Kidney (tissue), 14 donors: ENCODE results near the gene JAKMIP3. TPM values are rescaled to one million over a fixed set of nuclear protein-coding genes. Genes with fewer than 3 reads are reported as not detected.

Experiments used
- DNase-seq, 5 donors: peaks; one replicate each; pipeline ENCODE4 v3.0.0-alpha.2; 2013 to 2020
- FAIRE-seq: peaks from 2 replicates; lab custom pipeline; 2012; peaks lifted over from hg19 to GRCh38; lab: Jason Lieb, UNC
- H3K27ac ChIP-seq, 2 donors: one replicate each; pipeline ENCODE4 v1.7.0; 2013; ENCODE audit warnings: low read depth in 2 of 2, low read length in 2 of 2, inconsistent platforms in 1 of 2
- H3K27me3 ChIP-seq: one replicate; pipeline ENCODE4 v1.7.1; 2013; ENCODE audit warnings: low read length, inconsistent platforms; ENCODE audit not compliant: control insufficient read depth, insufficient read depth
- H3K36me3 ChIP-seq, 3 donors: one replicate each; pipeline versions ENCODE4 v1.7.0 to v1.7.1; 2013; ENCODE audit warnings: low read length in 3 of 3, control low read depth in 1 of 3, inconsistent platforms in 1 of 3; ENCODE audit not compliant: insufficient read depth in 3 of 3, control insufficient read depth in 2 of 3
- H3K4me1 ChIP-seq, 3 donors: one replicate each; pipeline versions ENCODE4 v1.7.0 to v1.7.1; 2013; ENCODE audit warnings: low read length in 3 of 3, inconsistent platforms in 1 of 3, low read depth in 1 of 3; ENCODE audit not compliant: control insufficient read depth in 2 of 3, insufficient read depth in 2 of 3
- H3K4me3 ChIP-seq, 3 donors: one replicate each; pipeline versions ENCODE4 v1.7.0 to v1.8.1; 2013; ENCODE audit warnings: low read length in 3 of 3, control low read depth in 1 of 3, inconsistent platforms in 1 of 3
- H3K9ac ChIP-seq, 3 donors: one replicate each; pipeline versions ENCODE4 v1.7.0 to v1.7.1; 2013; ENCODE audit warnings: low read length in 3 of 3, control low read depth in 1 of 3, inconsistent platforms in 1 of 3
- H3K9me3 ChIP-seq, 3 donors: one replicate each; pipeline versions ENCODE4 v1.7.0 to v1.7.1; 2013; ENCODE audit warnings: low read length in 3 of 3, control low read depth in 1 of 3, inconsistent platforms in 1 of 3; ENCODE audit not compliant: control insufficient read depth in 2 of 3, insufficient read depth in 1 of 3
- intact Hi-C: fragments of 100-400 bp; cut with DNase I; formaldehyde crosslinking; loops from one replicate; pipeline ENCODE4 v1.11.1; 2022
- polyA plus RNA-seq: library from polyadenylated mRNA; stranded (reverse); fragments of 350-450 nt; fragmentation: Illumina TruSeq; extraction: RNeasy Lipid Tissue Mini Kit (QIAGEN cat#74804); gene quantifications from one replicate; pipeline ENCODE4 v1.2.3, GENCODE V29; 2014; ENCODE audit warnings: low read depth, low replicate concordance; ENCODE audit not compliant: insufficient read depth
- total RNA-seq: library from RNA; stranded (reverse); fragmentation: NEBNext Ultra II Directional; extraction: Animal tissue kit (Norgen Biotek cat#: 25700); gene quantifications from one replicate; pipeline ENCODE4 v1.2.1, GENCODE V29; 2021
- TF ChIP-seq, protein P1 (sequence below): IDR thresholded peaks from 3 replicates; pipeline ENCODE4 v1.5.1; 2012; ENCODE audit warnings: mild to moderate bottlenecking, moderate library complexity, borderline replicate concordance; ENCODE audit not compliant: insufficient read depth; ENCODE audit errors: extremely low read depth
- donor health status: control.
- donor health status: control.
- donor health status: control.
- donor health status: control.
- donor health status: control.
- donor health status: DM: yes; HTN: yes; CAD: no.
- donor health status: Normal renal cell carcinoma (clear cell type).

The JAKMIP3 gene
- total and polyA plus RNA-seq, 2 donors from 2014 or later = 0.13 to 0.16 TPM

DNA sequence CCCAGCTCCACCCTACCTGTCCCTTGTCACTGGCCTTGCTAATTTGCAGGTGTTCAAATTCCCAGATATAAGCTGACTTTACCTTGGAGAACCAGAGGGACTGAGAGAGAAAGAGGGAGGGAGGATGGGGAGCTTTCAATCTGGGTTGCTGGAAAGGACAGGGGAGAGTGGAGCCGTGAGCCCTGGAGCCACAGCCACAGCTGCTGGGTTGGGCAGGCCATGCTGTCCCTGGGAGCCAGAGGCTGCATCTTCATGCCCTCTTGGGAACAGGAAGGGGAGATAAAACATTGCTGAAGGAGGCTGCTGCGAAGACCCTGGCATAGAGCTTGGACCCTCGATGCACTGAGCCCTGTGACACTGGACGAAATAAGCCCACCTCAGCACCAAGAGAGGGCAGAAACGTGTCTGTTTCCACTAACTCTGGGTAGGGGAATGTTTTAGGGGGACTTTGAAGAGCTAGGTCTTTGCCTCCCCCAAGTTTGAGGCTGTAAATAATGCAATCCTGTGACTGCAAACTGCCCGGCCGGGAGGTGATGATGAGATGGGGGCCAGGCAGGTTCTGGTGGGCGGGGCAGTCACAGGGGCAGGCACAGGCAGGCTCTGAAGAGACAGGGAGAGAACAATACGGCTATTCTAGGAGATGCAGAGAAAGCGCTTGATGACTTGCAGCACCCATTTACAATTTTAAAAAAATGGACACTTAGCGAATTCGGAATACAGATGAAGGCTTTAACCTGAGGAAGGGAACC lies 5.8 kb upstream of the JAKMIP3 start:
- Histone ChIP-seq H3K9me3 (no peaks in the 10 kb centered on the region), H3K27ac (no peak overlapping the region), H3K4me3 (no peak overlapping the region), H3K4me1 (no peaks in the 10 kb centered on the region), H3K9ac (no peak overlapping the region), H3K36me3 (no peaks in the 10 kb centered on the region), H3K27me3 (peaks cover 2% of the 10 kb centered on the region)
- TF ChIP-seq, protein P1, sequence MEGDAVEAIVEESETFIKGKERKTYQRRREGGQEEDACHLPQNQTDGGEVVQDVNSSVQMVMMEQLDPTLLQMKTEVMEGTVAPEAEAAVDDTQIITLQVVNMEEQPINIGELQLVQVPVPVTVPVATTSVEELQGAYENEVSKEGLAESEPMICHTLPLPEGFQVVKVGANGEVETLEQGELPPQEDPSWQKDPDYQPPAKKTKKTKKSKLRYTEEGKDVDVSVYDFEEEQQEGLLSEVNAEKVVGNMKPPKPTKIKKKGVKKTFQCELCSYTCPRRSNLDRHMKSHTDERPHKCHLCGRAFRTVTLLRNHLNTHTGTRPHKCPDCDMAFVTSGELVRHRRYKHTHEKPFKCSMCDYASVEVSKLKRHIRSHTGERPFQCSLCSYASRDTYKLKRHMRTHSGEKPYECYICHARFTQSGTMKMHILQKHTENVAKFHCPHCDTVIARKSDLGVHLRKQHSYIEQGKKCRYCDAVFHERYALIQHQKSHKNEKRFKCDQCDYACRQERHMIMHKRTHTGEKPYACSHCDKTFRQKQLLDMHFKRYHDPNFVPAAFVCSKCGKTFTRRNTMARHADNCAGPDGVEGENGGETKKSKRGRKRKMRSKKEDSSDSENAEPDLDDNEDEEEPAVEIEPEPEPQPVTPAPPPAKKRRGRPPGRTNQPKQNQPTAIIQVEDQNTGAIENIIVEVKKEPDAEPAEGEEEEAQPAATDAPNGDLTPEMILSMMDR = no peak
- intact Hi-C loops = no loop called here
- FAIRE-seq (no peak), DNase-seq (no peak)

DNA sequence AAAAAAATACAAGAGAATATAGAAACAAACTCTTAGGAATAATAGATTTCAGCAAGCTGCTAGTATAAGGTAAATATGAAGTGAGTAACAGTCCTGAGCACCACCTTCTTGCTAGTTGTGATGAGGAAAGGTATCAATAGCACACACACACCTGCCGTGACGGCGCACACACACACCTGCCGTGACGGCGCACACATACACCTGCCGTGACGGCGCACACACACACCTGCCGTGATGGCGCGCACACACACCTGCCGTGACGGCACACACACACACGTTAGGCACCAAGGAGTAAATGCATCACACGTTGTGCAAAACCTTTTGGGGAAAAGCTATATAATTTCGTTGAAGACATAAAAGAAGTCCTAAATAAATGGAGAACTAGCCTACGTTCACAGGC lies 4.7 kb upstream of the JAKMIP3 start:
- no peak overlapping the region for H3K27ac ChIP-seq
- TF ChIP-seq, protein P1 = no peak
- H3K9me3 ChIP-seq = no peaks in the 10 kb centered on the region
- DNase-seq = no peak
- peaks cover 0 to 7% (median 0%) of the 10 kb centered on the region in 3 donors for H3K4me1 ChIP-seq
- no peak for FAIRE-seq
- intact Hi-C loops = no loop called here
- H3K9ac ChIP-seq = no peak overlapping the region
- no peak overlapping the region for H3K4me3 ChIP-seq
- H3K36me3 ChIP-seq = no peaks in the 10 kb centered on the region
- H3K27me3 ChIP-seq = peaks cover 2% of the 10 kb centered on the region

DNA sequence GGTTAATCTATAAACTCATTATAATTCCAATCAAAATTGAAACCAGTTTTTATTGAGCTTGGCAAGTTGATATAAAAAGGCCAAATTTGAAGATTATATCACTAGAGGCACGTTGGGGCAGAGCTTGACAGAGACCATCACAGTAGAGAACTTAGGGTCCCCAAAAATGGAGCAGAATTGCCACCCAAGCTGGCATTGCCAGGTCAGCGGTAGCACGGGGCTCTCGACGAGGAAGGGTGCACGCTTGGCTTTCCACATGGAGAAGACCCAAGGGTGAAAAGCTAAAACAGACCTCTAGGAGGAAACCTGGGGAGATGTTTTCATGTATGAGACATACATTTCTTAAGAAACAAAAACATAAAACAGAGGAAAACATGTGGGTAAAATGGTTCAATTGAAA lies 4.3 kb upstream of the JAKMIP3 start:
- TF ChIP-seq, protein P1 = no peak

More for the DNA sequence above, 4.3 kb upstream of the JAKMIP3 start:
- intact Hi-C loops = no loop called here
- Histone ChIP-seq H3K9me3 (no peaks in the 10 kb centered on the region), H3K9ac (no peak overlapping the region), H3K36me3 (no peaks in the 10 kb centered on the region), H3K27ac (no peak overlapping the region), H3K4me3 (no peak overlapping the region), H3K4me1 (peaks cover 0 to 10% (median 0%) of the 10 kb centered on the region in 3 donors), H3K27me3 (peaks cover 2% of the 10 kb centered on the region)
- no peak for DNase-seq
- no peak for FAIRE-seq
